ENCODE data around the gene DENND2D. TPM values are rescaled to one million over a fixed set of nuclear protein-coding genes. Genes with fewer than 3 reads are reported as not detected.

The DENND2D gene
- total RNA-seq, 1 experiment from 2014 or later, result 2.1 TPM

- no peak for TF ChIP-seq HMGXB4 (CRISPR knock-in tag; IDR thresholded peaks at IDR 0.05)
- no peak for TF ChIP-seq E2F1 (CRISPR knock-in tag; IDR thresholded peaks at IDR 0.05)
- TF ChIP-seq IRF1 (CRISPR knock-in tag; IDR thresholded peaks at IDR 0.05), result no peak
- TF ChIP-seq CREB1 (CRISPR knock-in tag; IDR thresholded peaks at IDR 0.05), result no peak
- TF ChIP-seq ZNF416 (CRISPR knock-in tag; IDR thresholded peaks at IDR 0.05), result no peak
- TF ChIP-seq FOXK1 (CRISPR knock-in tag; IDR thresholded peaks at IDR 0.05), result no peak
- TF ChIP-seq ZMAT4 (CRISPR knock-in tag; IDR thresholded peaks at IDR 0.05), result no peak
These were observed 38.0 kb downstream of the DENND2D start (continued) for GRCh38 chr1:111162488-111162880.

- CTCF ChIA-PET, result no interaction called here
- TF ChIP-seq RELA (CRISPR knock-in tag; IDR thresholded peaks at IDR 0.05; ENCODE audit: borderline replicate concordance) (no peak), TP53 (CRISPR knock-in tag; IDR thresholded peaks at IDR 0.05) (no peak), RORB (CRISPR knock-in tag; IDR thresholded peaks at IDR 0.05) (no peak), ZNF263 (CRISPR knock-in tag; IDR thresholded peaks at IDR 0.05; ENCODE audit: low read depth) (no peak), GABPB1 (CRISPR knock-in tag; IDR thresholded peaks at IDR 0.05) (no peak), PREB (CRISPR knock-in tag; IDR thresholded peaks at IDR 0.05; ENCODE audit: borderline replicate concordance) (no peak), AFF4 (CRISPR knock-in tag; IDR thresholded peaks at IDR 0.05; ENCODE audit: borderline replicate concordance) (no peak), ZMAT4 (CRISPR knock-in tag; IDR thresholded peaks at IDR 0.05) (no peak), IRF2 (CRISPR knock-in tag; IDR thresholded peaks at IDR 0.05; ENCODE audit: borderline replicate concordance, low read depth) (no peak), ZNF396 (CRISPR knock-in tag; IDR thresholded peaks at IDR 0.05; ENCODE audit: borderline replicate concordance) (no peak), ZNF425 (CRISPR knock-in tag; conservative IDR thresholded peaks at IDR 0.05) (no peak), ATF2 (CRISPR knock-in tag; IDR thresholded peaks at IDR 0.05; ENCODE audit: borderline replicate concordance, low read depth) (no peak), USF1 (CRISPR knock-in tag; IDR thresholded peaks at IDR 0.05) (no peak)
These were observed 38.5 kb downstream of the DENND2D start for GRCh38 chr1:111161843-111162487.

More at GRCh38 chr1:111161843-111162487, 38.5 kb downstream of the DENND2D start:
- POLR2A ChIA-PET, result no interaction called here
- ATAC-seq (no peak), DNase-seq (ENCODE audit: low spot score) (no peak)
- Mint-ChIP-seq H3K36me3 (peaks cover 5% of the 10 kb centered on the region), H3K27me3 (ENCODE audit: low read depth) (no peaks in the 10 kb centered on the region), H3K9me3 (no peaks in the 10 kb centered on the region), H3K4me3 (no peak overlapping the region), H3K4me1 (no peaks in the 10 kb centered on the region), H3K27ac (peak overlapping the region; percentile 25; the same call in 1 of the 2 replicates)
